Thyroid gland (tissue), 4 donors: ENCODE results near the gene LMF2. TPM values are rescaled to one million over a fixed set of nuclear protein-coding genes. Genes with fewer than 3 reads are reported as not detected.
A peak's percentile ranks its signal among the peaks of the same experiment; 100 is the strongest.

ENCODE experiments used
- DNase-seq, 2 donors: peaks; one replicate each; pipeline ENCODE4 v3.0.0-alpha.2; 2019
- H3K27ac ChIP-seq, 3 donors: fragments of 200-600 bp; sonication (generic); 1 replicate in 2 of 3; 2 replicates in 1 of 3; pipeline ENCODE4 v1.5.1; 2016 to 2019; ENCODE audit warnings: mild to moderate bottlenecking in 1 of 3, moderate library complexity in 1 of 3
- H3K27me3 ChIP-seq: fragments of 200-600 bp; sonication (generic); one replicate; pipeline ENCODE4 v1.5.1; 2019
- H3K36me3 ChIP-seq, 2 donors: fragments of 200-600 bp; sonication (generic); one replicate each; pipeline ENCODE4 v1.5.1; 2016 to 2019
- H3K4me1 ChIP-seq, 2 donors: fragments of 200-600 bp; sonication (generic); one replicate each; pipeline ENCODE4 v1.5.1; 2017 to 2019
- H3K4me3 ChIP-seq, 3 donors: fragments of 200-600 bp; sonication (generic); replicated peaks in 1 of 3; 1 replicate in 2 of 3; 2 replicates in 1 of 3; pipeline ENCODE4 v1.5.1; 2016; ENCODE audit warnings: mild to moderate bottlenecking in 1 of 3
- H3K9me3 ChIP-seq: fragments of 200-600 bp; sonication (generic); one replicate; pipeline ENCODE4 v1.5.1; 2017
- CTCF ChIP-seq, 6 experiments: fragments of 200-600 bp in 3 of 6; fragments of 450-650 bp in 3 of 6; sonication (generic) in 3 of 6; IDR thresholded peaks; one replicate each; pipeline ENCODE4 v1.5.1; 2016 to 2019; ENCODE audit warnings: antibody characterized with exemption in 6 of 6, mild to moderate bottlenecking in 2 of 6, inconsistent platforms in 1 of 6, moderate library complexity in 1 of 6
- POLR2A ChIP-seq, 2 donors: fragments of 450-650 bp; IDR thresholded peaks; one replicate each; pipeline ENCODE4 v1.6.1; 2017; ENCODE audit warnings: antibody characterized with exemption in 2 of 2, mild to moderate bottlenecking in 2 of 2, moderate library complexity in 1 of 2
- WGBS, 2 donors: methylation state at CpG; one replicate each; pipeline ENCODE4 v1.1.5; 2017; 5-methylcytosine and 5-hydroxymethylcytosine counted together
- intact Hi-C: fragments of 100-400 bp; cut with DNase I; formaldehyde crosslinking; loops from one replicate; pipeline ENCODE4 v1.15.1; 2023
- total RNA-seq, 4 donors: library from RNA; depleted of rRNA; stranded (reverse); fragments of >200 nt; gene quantifications; one replicate each; pipeline ENCODE4 v1.2.3, GENCODE V29; 2016

Gene LMF2
- total RNA-seq, 4 donors from 2014 or later: 53.2 to 117 (median 96.6) TPM

- intact Hi-C loops: no loop called here
- H3K27me3 ChIP-seq: no peaks in the 10 kb centered on the region
- whole genome bisulfite sequencing, 2 donors: 35 to 38% methylated on average over 11 of the region's 11 CpGs
Measured at GRCh38 chr22:50479721-50480120, 27.8 kb downstream of the LMF2 start.

GRCh38 chr22:50477923-50478322 is 29.6 kb downstream of the LMF2 start:
- Histone ChIP-seq H3K27me3 (no peaks in the 10 kb centered on the region), H3K4me1 (peaks cover 38 to 46% of the 10 kb centered on the region in 2 donors), H3K9me3 (no peaks in the 10 kb centered on the region), H3K4me3 (no peak overlapping the region), H3K36me3 (no peaks in the 10 kb centered on the region), H3K27ac (no peak overlapping the region)
- 89 to 97% methylated on average over 12 of the region's 12 CpGs for WGBS, 2 donors
- intact Hi-C loops: no loop called here
- no peak for TF ChIP-seq CTCF (IDR thresholded peaks at IDR 0.05)
- TF ChIP-seq POLR2A (IDR thresholded peaks at IDR 0.05): no peak
- no peak for DNase-seq

More at GRCh38 chr22:50479721-50480120, 27.8 kb downstream of the LMF2 start:
- no peak overlapping the region for H3K4me3 ChIP-seq
- peak overlapping the region; percentile 12 to 92 (median 24) for H3K27ac ChIP-seq
- no peaks in the 10 kb centered on the region for H3K9me3 ChIP-seq
- H3K36me3 ChIP-seq: no peaks in the 10 kb centered on the region
- DNase-seq: peak; percentile 57 to 59
- TF ChIP-seq CTCF (IDR thresholded peaks at IDR 0.05): no peak
- peak in 1 of 2 donors; percentile 28 for TF ChIP-seq POLR2A (IDR thresholded peaks at IDR 0.05)
- H3K4me1 ChIP-seq: peaks cover 39 to 51% of the 10 kb centered on the region in 2 donors

- no peaks in the 10 kb centered on the region for H3K9me3 ChIP-seq
- DNase-seq: no peak
- H3K4me1 ChIP-seq: peaks cover 40 to 47% of the 10 kb centered on the region in 2 donors
- TF ChIP-seq POLR2A (IDR thresholded peaks at IDR 0.05) (no peak), CTCF (IDR thresholded peaks at IDR 0.05) (no peak)
- 85 to 87% methylated on average over 7 of the region's 7 CpGs for WGBS, 2 donors
- no peak overlapping the region for H3K4me3 ChIP-seq
- H3K27ac ChIP-seq: no peak overlapping the region
- no peaks in the 10 kb centered on the region for H3K36me3 ChIP-seq
- no peaks in the 10 kb centered on the region for H3K27me3 ChIP-seq
- intact Hi-C loops: no loop called here
Measured at GRCh38 chr22:50476868-50477267, 30.6 kb downstream of the LMF2 start.

GRCh38 chr22:50475652-50476002 is 31.9 kb downstream of the LMF2 start:
- peak overlapping the region; percentile 75 to 90 (median 77) for H3K27ac ChIP-seq
- no peaks in the 10 kb centered on the region for H3K27me3 ChIP-seq
- H3K9me3 ChIP-seq: no peaks in the 10 kb centered on the region
- H3K36me3 ChIP-seq: no peaks in the 10 kb centered on the region
- intact Hi-C loops: no loop called here
- 91 to 94% methylated on average over 6 of the region's 6 CpGs for WGBS, 2 donors
- H3K4me1 ChIP-seq: peaks cover 48 to 50% of the 10 kb centered on the region in 2 donors
- TF ChIP-seq POLR2A (IDR thresholded peaks at IDR 0.05) (no peak), CTCF (IDR thresholded peaks at IDR 0.05) (no peak)
- DNase-seq: no peak
- H3K4me3 ChIP-seq: peak overlapping the region in 1 of 3 donors; percentile 40

GRCh38 chr22:50474710-50475651 is 32.5 kb downstream of the LMF2 start, which contains the start of gene SBF1:
SBF1 (minus strand) TSS chr22:50475035; CDS start chr22:50474840, 195 bp downstream.
- intact Hi-C loops: no loop called here
- H3K27ac ChIP-seq: peak within 1 kb of the TSS; percentile 82 to 95 (median 85)
- DNase-seq: peak; percentile 95
- H3K4me3 ChIP-seq: peak within 1 kb of the TSS; percentile 49 to 96 (median 79)
- H3K27me3 ChIP-seq: no peaks in the 10 kb centered on the region
- no peaks in the 10 kb centered on the region for H3K36me3 ChIP-seq
- TF ChIP-seq POLR2A (IDR thresholded peaks at IDR 0.05) (peak; percentile 94 to 98), CTCF (IDR thresholded peaks at IDR 0.05) (no peak)
- 8 to 38% methylated on average over 5 to 25 of the region's 97 CpGs for WGBS, 2 donors
- H3K9me3 ChIP-seq: no peaks in the 10 kb centered on the region
- H3K4me1 ChIP-seq: peaks cover 49 to 52% of the 10 kb centered on the region in 2 donors
